ENCODE results near the gene LIN54. TPM values are rescaled to one million over a fixed set of nuclear protein-coding genes. Genes with fewer than 3 reads are reported as not detected.

The LIN54 gene
- total and polyA plus RNA-seq, 2 of the 13 experiments (the other 11 are each of a cell fraction or from before 2014, with no cell fraction given) = 25.2 to 32.9 TPM

- TF ChIP-seq YEATS4 (CRISPR knock-in tag; IDR thresholded peaks at IDR 0.05; ENCODE audit: borderline replicate concordance) = 0 out of 2 replicates have a peak, but pooled peaks have one; percentile 43
- TF ChIP-seq DMAP1 (CRISPR knock-in tag; IDR thresholded peaks at IDR 0.05) = 0 out of 2 replicates have a peak, but pooled peaks have one; percentile 40
- no peak for TF ChIP-seq MTF1 (CRISPR knock-in tag; IDR thresholded peaks at IDR 0.05)
- TF ChIP-seq MAX (IDR thresholded peaks at IDR 0.05) = peak; percentile 79; the same call in 1 of the 2 replicates
- TF ChIP-seq RARA (CRISPR knock-in tag; IDR thresholded peaks at IDR 0.05) = 0 out of 2 replicates have a peak, but pooled peaks have one; percentile 37
- TF ChIP-seq NKX3-1 (CRISPR knock-in tag; IDR thresholded peaks at IDR 0.05) = no peak
- peak in 1 of 2 experiments; percentile 50; a peak in 1 of 4 replicates for TF ChIP-seq REST (IDR thresholded peaks at IDR 0.05; ENCODE audit: borderline replicate concordance in 1 of 2, low read depth in 1 of 2, low read length in 2 of 2)
- TF ChIP-seq NCOA2 (CRISPR knock-in tag; IDR thresholded peaks at IDR 0.05) = 0 out of 2 replicates have a peak, but pooled peaks have one; percentile 29
- 0 out of 2 replicates have a peak, but pooled peaks have one; percentile 39 for TF ChIP-seq ZNF362 (CRISPR knock-in tag; IDR thresholded peaks at IDR 0.05; ENCODE audit: borderline replicate concordance)
- no peak for TF ChIP-seq BHLHE40 (IDR thresholded peaks at IDR 0.05; ENCODE audit: low read length)
- no peak for TF ChIP-seq CREBL2 (CRISPR knock-in tag; IDR thresholded peaks at IDR 0.05; ENCODE audit: borderline replicate concordance)
- TF ChIP-seq ATF4 (CRISPR knock-in tag; IDR thresholded peaks at IDR 0.05) = 0 out of 4 replicates have a peak, but pooled peaks of 1 of the 2 experiments have one; percentile 9
- no peak for TF ChIP-seq ATAD3A (CRISPR knock-in tag; IDR thresholded peaks at IDR 0.05)
- no peak for TF ChIP-seq HNF1A (IDR thresholded peaks at IDR 0.05; ENCODE audit: low read depth)
- no peak for TF ChIP-seq HNF1A (CRISPR knock-in tag; IDR thresholded peaks at IDR 0.05; ENCODE audit: borderline replicate concordance)
- peak; percentile 71; the same call in 1 of the 2 replicates for TF ChIP-seq RBFOX2 (IDR thresholded peaks at IDR 0.05; ENCODE audit: low read depth, low read length)
- TF ChIP-seq ZNF770 (CRISPR knock-in tag; IDR thresholded peaks at IDR 0.05) = no peak
These were observed 121.3 kb downstream of the LIN54 start (continued) for GRCh38 chr4:82889287-82889686.
